ENCODE measurements around the gene E2F2. TPM values are rescaled to one million over a fixed set of nuclear protein-coding genes. Genes with fewer than 3 reads are reported as not detected.
A peak's percentile ranks its signal among the peaks of the same experiment; 100 is the strongest.

E2F2 gene
- total RNA-seq, 1 donor from 2014 or later = 1.1 TPM

DNA sequence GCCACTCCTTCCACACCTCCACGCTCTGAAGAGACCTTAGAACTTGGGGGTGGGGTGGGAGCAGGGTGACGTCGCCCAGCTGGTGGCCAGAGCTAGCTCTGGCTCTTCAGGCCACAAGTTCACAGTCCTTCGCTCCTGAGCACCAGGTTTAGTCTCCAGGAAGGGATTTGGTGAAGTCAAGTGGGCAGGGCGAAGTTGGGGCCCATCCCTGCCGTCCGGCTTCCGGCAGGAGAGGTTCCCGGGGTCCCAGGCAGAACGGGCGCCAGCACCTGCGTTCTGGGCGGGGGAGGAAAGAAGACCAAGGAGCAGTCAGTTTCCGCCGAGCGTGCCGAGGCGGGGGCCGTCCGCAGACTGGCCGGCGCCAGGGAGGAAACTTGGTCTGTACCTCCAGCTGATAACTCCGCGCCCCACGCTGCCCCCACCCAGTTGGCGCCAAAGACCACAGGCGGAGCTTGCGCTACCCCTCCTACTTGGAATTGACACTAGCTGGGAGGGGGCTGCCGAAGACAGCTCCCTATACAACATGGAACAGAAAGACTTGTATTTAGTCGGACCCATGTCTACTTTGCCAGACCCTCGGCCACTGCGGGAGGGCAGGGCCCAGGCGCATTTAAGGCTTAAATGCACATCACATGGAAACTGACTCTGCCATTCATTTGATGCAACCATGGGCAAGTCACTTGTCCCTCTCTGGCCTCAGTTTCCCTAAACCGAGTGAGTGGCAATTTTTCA is 27.3 kb upstream of the E2F2 start:
- no peaks in the 10 kb centered on the region for H3K27me3 ChIP-seq (ENCODE audit: low read depth)
- DNase-seq = peak; percentile 81

DNA sequence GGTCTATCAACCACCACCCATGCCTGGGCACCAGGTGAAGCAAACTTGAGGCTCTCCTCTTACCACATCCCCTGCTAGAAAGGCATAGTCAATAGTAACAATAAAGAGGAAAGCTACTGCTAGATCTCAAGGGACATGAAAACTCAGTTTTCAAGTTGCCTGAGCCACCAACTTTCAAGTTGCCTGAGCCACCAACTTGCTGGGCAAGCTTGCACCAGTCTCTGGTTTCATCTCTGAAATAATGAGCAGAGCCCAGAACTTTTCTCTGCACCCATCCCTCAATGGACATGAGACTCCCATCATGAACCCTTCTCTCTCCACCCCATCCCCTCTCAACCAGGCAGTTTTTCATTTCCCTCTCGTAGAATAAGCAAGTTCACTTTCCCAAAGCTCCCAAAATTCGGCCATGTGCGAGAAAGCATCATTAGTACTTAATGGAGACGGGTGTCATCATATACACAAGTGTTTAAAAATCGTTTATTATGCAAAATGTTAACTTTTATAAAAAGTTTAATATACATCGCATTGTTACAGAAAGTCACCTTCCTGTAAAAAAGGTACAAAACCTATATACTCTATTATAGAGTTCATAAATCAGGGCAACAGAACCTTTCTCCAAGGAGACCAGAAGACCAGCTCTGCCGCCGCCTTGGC is 26.6 kb upstream of the E2F2 start:
- Histone ChIP-seq H3K27me3 (ENCODE audit: low read depth) (no peaks in the 10 kb centered on the region), H3K4me3 (peak overlapping the region; percentile 92), H3K4me1 (peaks cover 72% of the 10 kb centered on the region), H3K9me3 (no peaks in the 10 kb centered on the region), H3K36me3 (peaks cover 10% of the 10 kb centered on the region), H3K27ac (peak overlapping the region; percentile 96)
- intact Hi-C loops (cut with DNase I) = no loop called here
- DNase-seq = no peak
- TF ChIP-seq, protein P1, sequence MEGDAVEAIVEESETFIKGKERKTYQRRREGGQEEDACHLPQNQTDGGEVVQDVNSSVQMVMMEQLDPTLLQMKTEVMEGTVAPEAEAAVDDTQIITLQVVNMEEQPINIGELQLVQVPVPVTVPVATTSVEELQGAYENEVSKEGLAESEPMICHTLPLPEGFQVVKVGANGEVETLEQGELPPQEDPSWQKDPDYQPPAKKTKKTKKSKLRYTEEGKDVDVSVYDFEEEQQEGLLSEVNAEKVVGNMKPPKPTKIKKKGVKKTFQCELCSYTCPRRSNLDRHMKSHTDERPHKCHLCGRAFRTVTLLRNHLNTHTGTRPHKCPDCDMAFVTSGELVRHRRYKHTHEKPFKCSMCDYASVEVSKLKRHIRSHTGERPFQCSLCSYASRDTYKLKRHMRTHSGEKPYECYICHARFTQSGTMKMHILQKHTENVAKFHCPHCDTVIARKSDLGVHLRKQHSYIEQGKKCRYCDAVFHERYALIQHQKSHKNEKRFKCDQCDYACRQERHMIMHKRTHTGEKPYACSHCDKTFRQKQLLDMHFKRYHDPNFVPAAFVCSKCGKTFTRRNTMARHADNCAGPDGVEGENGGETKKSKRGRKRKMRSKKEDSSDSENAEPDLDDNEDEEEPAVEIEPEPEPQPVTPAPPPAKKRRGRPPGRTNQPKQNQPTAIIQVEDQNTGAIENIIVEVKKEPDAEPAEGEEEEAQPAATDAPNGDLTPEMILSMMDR (IDR thresholded peaks at IDR 0.05) = no peak
- ATAC-seq = no peak

More for the DNA sequence above, 27.3 kb upstream of the E2F2 start:
- ATAC-seq = peak; percentile 29 to 32
- TF ChIP-seq, protein P1 (IDR thresholded peaks at IDR 0.05) = no peak
- peaks cover 74% of the 10 kb centered on the region for H3K4me1 ChIP-seq
- peaks cover 10% of the 10 kb centered on the region for H3K36me3 ChIP-seq
- H3K27ac ChIP-seq = peak overlapping the region; percentile 96
- no peaks in the 10 kb centered on the region for H3K9me3 ChIP-seq
- peak overlapping the region; percentile 92 for H3K4me3 ChIP-seq
- intact Hi-C loops (cut with DNase I) = no loop called here

DNA sequence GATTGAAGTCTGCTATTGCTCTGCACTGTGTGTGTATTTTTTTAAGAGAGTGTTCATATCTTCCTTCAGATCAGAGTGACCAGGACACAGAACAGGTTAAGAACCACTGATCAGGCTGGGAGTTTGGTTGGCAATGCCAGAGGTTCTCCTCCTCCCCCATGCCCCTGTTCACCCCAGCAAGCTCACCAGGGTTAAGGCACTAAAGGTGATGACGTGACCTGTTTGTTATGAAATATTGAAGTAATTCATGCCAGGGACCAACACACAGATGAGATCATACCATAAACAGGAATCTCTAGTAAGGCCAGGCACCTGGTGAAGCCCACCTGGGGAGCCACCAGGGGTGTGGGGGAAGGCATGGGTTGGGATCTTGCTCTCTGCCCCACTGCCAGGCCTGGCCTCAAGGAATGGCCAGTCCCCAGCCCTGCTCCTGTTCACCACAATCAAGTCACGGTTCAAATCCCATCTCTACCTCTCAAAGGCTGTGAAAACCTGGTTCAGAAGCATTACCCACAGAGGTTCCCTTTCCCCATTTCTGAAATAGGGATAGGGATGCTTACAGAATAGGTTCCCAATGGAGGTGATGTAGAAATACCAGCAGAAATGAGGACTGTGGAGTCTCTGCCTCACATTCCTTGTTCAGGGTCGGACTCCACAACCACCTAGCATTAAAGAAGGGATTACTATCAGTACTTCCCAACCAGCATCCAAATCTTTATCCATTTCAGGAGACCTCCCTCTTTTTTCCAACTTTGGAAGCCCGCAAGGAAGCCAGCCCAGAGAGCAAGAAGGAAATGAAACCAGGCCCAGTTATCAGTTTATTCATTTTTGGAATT is 25.8 kb upstream of the E2F2 start:
- intact Hi-C loops (cut with DNase I) = no loop called here
- DNase-seq (no peak), ATAC-seq (peak in 1 of 2 donors; percentile 0)
- H3K4me3 ChIP-seq = peak overlapping the region; percentile 92
- H3K9me3 ChIP-seq = no peaks in the 10 kb centered on the region
- no peaks in the 10 kb centered on the region for H3K27me3 ChIP-seq (ENCODE audit: low read depth)
- peaks cover 10% of the 10 kb centered on the region for H3K36me3 ChIP-seq
- H3K27ac ChIP-seq = peak overlapping the region; percentile 96
- H3K4me1 ChIP-seq = peaks cover 65% of the 10 kb centered on the region
- TF ChIP-seq, protein P1 (IDR thresholded peaks at IDR 0.05) = no peak

DNA sequence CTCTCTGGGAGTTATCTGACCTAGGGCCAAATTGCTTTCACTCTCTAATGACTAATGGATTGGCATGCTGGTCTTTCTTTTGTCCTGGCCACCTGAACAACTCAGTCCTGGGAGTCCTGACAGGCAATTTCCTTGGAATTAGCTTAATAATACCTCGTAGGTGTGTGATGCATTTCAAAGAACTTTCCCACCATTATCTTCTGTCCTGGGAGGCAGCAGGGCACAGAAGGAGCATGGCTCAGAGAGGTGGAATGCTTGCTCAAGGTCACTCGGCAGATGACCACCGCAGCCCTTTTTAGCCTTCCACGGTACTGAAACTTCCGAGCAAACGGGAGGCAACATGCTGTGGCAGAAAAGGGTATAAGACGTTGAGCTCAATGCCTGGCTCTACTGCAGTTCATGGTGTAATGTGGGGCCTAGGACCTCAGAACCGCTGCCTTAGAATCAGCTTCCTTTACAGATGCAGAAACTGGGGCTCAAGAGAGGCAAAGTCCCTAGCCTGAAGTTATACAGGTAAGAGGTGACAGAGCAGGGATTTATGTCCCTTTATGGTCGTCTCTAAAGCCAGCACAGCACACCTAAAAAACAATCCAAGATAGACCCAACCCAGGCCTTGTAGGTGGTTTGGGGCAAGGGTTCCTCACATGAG is 25.1 kb upstream of the E2F2 start:
- peak overlapping the region; percentile 96 for H3K27ac ChIP-seq
- H3K4me3 ChIP-seq = peak overlapping the region; percentile 92
- no peaks in the 10 kb centered on the region for H3K9me3 ChIP-seq
- ATAC-seq = no peak
- intact Hi-C loops (cut with DNase I) = no loop called here
- H3K4me1 ChIP-seq = peaks cover 57% of the 10 kb centered on the region
- H3K27me3 ChIP-seq (ENCODE audit: low read depth) = no peaks in the 10 kb centered on the region
- peaks cover 10% of the 10 kb centered on the region for H3K36me3 ChIP-seq
- TF ChIP-seq, protein P1 (IDR thresholded peaks at IDR 0.05) = no peak
- DNase-seq = no peak
